Fibroblast of mammary gland (primary cell): ENCODE data around the gene ABRACL.
"Not testable (repeated sequence)": the region's sequence is repeated elsewhere in the genome, so short reads cannot be mapped to it uniquely, and the experiment has no call there.

Source experiments
- DNase-seq: peaks from one replicate; pipeline ENCODE4 v3.0.0-alpha.2; 2010; ENCODE audit warnings: low read depth
- H3K4me3 ChIP-seq: 2 replicates; pipeline ENCODE4 v1.5.1; 2011; ENCODE audit warnings: low read depth, mild to moderate bottlenecking, low read length, moderate library complexity; ENCODE audit not compliant: control insufficient read depth
- TF ChIP-seq, protein P1 (sequence below): conservative IDR thresholded peaks from 2 replicates; pipeline ENCODE4 v1.5.1; 2011; ENCODE audit warnings: low read depth, low read length, inconsistent platforms; ENCODE audit not compliant: control insufficient read depth, insufficient read depth

The ABRACL gene

DNA sequence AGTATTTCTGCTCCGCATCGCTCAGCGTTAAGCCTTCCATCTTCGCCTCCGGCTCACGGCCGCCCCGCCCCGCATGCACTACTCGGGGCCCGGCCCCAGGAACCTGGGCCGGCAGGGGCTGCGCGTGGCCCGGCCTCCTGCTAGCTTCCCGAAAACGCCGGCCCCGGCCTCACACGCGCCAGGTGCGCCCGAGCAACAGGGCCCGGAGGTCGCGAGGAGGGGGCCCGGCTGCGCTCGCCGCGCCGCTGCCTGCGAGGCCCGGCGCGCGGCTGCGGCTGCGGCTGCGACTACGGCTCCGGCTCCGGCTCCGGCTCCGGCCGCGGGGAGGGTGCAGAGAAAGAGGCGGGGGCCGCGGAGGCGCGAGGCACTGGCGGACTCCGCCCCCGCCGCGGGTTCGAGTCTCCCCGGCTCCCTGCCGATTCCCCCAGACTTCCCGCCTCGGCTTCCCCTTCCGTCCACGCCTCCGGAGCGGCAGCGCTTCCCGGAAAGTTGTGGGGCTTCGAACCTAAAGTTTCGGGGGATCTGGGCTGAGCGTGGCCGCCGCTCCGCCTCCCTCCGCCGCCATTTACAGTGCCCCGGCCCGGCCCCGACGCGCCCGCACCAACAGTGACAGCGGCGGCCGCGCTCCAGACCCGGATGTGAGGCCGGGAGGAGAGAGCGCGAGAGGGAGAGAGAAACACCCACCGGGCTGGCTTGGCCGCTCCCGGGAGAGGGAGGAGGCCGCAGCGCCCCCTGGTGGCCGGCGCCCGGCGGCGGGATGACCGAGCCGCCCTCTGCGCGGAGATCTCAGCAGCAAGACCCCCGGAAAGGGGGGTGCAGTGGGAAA lies 40.7 kb upstream of the ABRACL start, which contains the start of gene REPS1:
Gene REPS1 (minus strand): TSS at position 611 of the 826 bp plus-strand sequence. CDS start 571 bp downstream, at position 40.
- H3K4me3 ChIP-seq, result peak within 1 kb of the TSS; percentile 71
- TF ChIP-seq, protein P1, sequence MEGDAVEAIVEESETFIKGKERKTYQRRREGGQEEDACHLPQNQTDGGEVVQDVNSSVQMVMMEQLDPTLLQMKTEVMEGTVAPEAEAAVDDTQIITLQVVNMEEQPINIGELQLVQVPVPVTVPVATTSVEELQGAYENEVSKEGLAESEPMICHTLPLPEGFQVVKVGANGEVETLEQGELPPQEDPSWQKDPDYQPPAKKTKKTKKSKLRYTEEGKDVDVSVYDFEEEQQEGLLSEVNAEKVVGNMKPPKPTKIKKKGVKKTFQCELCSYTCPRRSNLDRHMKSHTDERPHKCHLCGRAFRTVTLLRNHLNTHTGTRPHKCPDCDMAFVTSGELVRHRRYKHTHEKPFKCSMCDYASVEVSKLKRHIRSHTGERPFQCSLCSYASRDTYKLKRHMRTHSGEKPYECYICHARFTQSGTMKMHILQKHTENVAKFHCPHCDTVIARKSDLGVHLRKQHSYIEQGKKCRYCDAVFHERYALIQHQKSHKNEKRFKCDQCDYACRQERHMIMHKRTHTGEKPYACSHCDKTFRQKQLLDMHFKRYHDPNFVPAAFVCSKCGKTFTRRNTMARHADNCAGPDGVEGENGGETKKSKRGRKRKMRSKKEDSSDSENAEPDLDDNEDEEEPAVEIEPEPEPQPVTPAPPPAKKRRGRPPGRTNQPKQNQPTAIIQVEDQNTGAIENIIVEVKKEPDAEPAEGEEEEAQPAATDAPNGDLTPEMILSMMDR, result peak; percentile 54
- DNase-seq, result peak; percentile 80

DNA sequence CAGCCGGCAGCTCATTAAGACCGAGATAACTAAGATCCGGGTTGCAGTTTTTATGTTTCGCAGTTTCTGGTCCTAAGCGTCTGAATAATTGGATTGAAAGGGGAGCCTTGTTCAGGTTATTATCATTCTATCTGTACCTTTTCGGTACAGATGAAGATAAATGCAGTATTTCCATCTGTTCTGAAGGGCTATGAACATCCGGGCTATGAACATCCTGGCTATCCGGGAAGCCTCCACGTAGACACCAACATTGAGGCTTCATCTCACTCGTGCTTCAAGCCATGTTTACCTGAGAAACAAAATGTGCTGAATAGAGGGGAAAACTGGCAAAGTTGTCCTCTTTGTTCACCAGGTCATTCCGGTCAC lies 40.1 kb upstream of the ABRACL start:
- TF ChIP-seq, protein P1, result no peak
- H3K4me3 ChIP-seq, result peak overlapping the region; percentile 71
- peak; percentile 42 for DNase-seq

DNA sequence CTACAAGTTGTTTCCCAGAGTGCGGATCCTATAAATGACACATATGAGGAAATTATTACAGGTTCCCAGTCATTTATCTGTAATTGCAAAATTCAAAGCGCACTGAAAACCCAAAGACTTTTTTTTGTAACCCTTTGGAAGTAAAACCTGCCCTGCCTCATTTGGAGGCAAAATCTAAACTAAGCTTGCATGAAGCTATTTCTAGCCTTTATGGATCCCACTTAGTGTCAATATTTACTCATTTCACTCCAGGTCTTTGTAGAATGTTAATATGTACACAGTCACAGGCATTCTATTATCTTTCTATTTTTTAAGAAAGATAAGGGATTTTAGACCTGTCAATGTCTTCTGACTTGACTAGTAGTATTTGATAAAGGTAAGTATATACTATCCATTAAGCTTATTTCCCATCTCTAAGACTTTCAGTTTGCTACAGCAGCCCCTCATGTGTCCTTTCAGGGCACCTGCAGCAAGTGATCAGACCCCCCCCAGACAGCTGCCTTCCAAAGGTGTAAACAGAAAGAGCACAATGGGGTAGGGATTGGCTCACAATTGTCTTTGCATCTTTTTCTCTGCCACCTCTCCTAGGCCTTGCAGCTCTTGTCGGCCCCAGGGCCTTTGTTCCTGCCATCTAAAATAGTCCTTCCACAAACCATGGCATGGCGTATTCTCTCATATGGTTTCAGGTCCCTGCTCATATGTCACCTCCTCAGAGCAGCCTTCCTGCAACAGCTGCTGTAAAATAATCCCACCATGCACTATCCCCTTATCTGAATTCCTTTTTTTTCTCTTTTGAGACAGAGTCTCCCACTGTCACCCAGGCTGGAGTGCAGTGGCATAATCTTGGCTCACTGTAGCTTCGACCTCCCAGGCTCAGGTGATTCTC lies 39.2 kb upstream of the ABRACL start:
- TF ChIP-seq, protein P1, result no peak
- H3K4me3 ChIP-seq, result no peak overlapping the region
- DNase-seq, result no peak

DNA sequence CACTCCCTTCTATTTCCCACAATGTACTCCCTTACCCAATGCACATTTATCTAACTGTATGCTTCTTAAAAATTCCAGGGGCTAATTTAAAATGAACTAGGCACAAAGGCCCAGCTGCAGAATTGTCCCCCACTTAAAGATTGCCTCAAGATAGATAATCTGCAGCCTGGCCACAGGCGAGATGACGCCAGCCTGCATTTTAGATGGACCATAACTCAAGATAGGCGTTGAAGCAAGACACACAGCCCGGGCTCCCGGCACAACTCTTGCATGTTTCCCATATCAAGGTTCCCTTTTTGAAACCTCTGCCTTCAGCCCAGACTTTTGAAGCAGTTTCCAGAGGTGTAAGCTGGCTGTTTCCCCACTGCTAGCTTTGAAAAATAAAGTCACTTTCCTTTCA lies 37.3 kb upstream of the ABRACL start:
- TF ChIP-seq, protein P1, result no peak
- no peak for DNase-seq
- H3K4me3 ChIP-seq, result no peak overlapping the region

DNA sequence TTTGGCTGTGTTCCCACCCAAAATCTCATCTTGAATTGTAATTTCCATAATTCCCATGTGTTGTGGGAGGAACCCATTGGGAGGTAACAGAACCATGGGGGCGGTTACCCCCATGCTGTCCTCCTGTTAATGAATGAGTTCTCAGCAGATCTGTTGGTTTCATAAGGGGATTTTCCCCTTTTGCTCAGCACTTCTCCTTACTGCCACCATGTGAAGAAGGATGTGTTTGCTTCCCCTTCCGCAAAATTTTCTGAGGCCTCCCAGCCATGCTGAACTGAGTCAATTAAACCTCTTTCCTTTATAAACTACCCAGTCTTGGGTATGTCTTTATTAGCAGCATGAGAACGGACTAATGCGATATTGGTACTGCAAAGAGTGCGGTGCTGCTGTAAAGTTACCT lies 35.6 kb upstream of the ABRACL start:
- DNase-seq, H3K4me3 ChIP-seq: not testable (repeated sequence)

DNA sequence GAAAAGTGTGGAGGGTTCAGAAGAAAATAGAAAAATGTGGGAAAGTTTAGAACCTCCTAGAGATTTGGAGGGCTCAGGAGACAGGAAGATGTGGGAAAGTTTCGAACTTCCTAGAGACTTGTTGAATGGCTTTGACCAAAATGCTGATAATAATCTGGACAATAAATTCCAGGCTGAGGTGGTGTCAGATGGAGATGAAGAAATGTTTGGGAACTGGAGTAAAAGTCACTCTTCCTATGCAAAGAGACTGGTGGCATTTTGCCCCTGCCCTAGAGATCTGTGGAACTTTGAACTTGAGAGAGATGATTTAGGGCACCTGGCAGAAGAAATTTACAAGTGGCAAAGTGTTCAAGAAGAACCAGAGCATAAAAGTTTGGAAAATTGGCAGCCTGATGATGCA lies 35.1 kb upstream of the ABRACL start:
- H3K4me3 ChIP-seq, DNase-seq: not testable (repeated sequence)

DNA sequence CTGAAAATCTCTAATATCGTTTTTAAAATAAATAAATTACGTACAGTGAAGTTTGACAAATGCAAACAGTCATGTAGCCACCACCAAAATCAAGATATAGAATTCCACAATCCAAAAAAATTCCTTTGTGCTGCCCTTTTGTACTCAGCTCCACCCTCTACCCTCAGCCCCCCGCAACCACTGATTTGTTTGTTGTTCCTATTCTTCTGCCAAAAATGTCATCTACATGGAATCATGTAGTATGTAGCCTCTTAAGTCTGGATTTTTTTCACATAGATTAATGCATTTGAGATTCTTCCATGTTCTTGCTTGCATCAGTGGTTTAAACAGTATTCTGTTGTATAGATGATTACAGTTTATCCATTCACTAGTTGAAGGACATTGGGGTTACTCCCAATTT lies 32.0 kb upstream of the ABRACL start:
- TF ChIP-seq, protein P1, result no peak
- H3K4me3 ChIP-seq, result no peak overlapping the region
- DNase-seq, result no peak
